Activated T-helper 1 cell treated with anti-CD3 and anti-CD28 coated beads, Interleukin-2, amount 50 U/mL, for 16 hours (primary cell): ENCODE data around the gene NRTN.

Experiments
- DNase-seq, 2 donors: peaks; one replicate each; pipeline ENCODE4 v3.0.0-alpha.2; 2020; ENCODE audit warnings: low read depth in 1 of 2, low spot score in 1 of 2

NRTN gene

GRCh38 chr19:5811117-5811516 is 6.2 kb downstream of the NRTN start:
- DNase-seq: no peak

- DNase-seq: no peak
Measured at GRCh38 chr19:5814123-5814851, 9.4 kb downstream of the NRTN start.

- DNase-seq: no peak
Measured at GRCh38 chr19:5814852-5815246, 10.0 kb downstream of the NRTN start.

- no peak for DNase-seq
Measured at GRCh38 chr19:5817218-5817617, 12.4 kb downstream of the NRTN start.

- no peak for DNase-seq
Measured at GRCh38 chr19:5818594-5818993, 13.7 kb downstream of the NRTN start.

- no peak for DNase-seq
Measured at GRCh38 chr19:5820785-5821184, 15.9 kb downstream of the NRTN start.

GRCh38 chr19:5821521-5822180 is 16.8 kb downstream of the NRTN start:
- no peak for DNase-seq

GRCh38 chr19:5822181-5822844 is 17.4 kb downstream of the NRTN start:
- no peak for DNase-seq

- DNase-seq: no peak
Measured at GRCh38 chr19:5823579-5824281, 18.9 kb downstream of the NRTN start.

- no peak for DNase-seq
Measured at GRCh38 chr19:5824751-5825150, 19.9 kb downstream of the NRTN start.

- no peak for DNase-seq
Measured at GRCh38 chr19:5825178-5825577, 20.3 kb downstream of the NRTN start.

- DNase-seq: no peak
Measured at GRCh38 chr19:5826531-5827341, 21.9 kb downstream of the NRTN start.

- DNase-seq: no peak
Measured at GRCh38 chr19:5827342-5827890, 22.5 kb downstream of the NRTN start.

GRCh38 chr19:5827891-5828660 is 23.2 kb downstream of the NRTN start:
- peak; percentile 71 to 98 for DNase-seq

GRCh38 chr19:5828661-5829566 is 24.0 kb downstream of the NRTN start:
- no peak for DNase-seq

GRCh38 chr19:5829567-5830310 is 24.9 kb downstream of the NRTN start:
- DNase-seq: no peak

GRCh38 chr19:5831159-5831558 is 26.3 kb downstream of the NRTN start:
- DNase-seq: no peak

GRCh38 chr19:5832061-5832460 is 27.2 kb downstream of the NRTN start:
- DNase-seq: no peak
